ENCODE measurements around the gene SCN9A. TPM values are rescaled to one million over a fixed set of nuclear protein-coding genes. Genes with fewer than 3 reads are reported as not detected.
A peak's percentile ranks its signal among the peaks of the same experiment; 100 is the strongest.

SCN9A gene
- total and polyA plus RNA-seq, 9 of the 15 experiments (the other 6 are each of a cell fraction or from before 2014, with no cell fraction given): 1.4 to 22.8 (median 7.1) TPM

DNA sequence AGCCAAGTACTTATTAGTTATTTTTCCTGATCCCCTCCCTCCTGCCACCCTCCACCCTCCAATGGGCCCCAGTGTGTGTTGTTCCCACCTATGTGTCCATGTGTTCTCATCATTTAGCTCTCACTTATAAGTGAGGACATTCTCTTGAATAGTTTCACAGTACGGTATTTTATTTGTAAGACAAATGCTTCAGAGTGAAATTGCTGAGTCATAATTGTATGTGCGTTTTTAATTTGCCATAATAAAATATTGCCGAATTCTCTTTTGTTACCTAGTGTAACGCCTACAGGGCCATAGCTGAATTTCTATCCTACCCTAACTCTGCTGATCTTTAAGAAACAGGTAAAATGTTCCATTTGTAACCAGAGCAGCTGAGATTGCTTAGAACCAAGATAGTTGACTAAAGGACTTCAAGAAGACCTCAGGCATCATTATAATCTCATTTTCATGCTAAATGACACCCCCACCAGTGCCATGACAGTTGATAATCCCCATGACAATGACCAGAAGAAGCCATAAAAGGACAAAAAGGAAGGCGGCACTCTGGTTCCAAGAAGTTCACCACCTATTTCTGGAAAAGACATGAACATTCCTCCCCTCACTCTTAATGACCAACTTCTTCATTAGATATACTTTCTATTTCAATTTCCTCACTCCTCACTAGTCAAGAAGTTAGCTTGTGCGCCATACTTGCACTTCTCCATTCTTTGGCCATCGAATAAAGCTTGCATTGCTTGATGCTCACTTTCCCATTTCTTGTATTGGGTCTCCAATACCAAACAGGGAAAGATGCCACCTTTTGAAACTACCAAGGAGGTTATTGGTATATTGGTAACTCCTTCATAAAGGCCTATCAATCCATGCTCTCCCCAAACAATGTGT lies 18.4 kb downstream of the SCN9A start:
- H3K27ac ChIP-seq (ENCODE audit: extremely low read depth, low read depth, low read length): peak overlapping the region; percentile 85
- no peaks in the 10 kb centered on the region for H3K36me3 ChIP-seq (ENCODE audit: control insufficient read depth, insufficient read depth, low read length)
- H4K20me1 ChIP-seq (replicated peaks; ENCODE audit: control insufficient read depth, insufficient read depth, low read length): no peaks in the 10 kb centered on the region
- H3K9ac ChIP-seq (ENCODE audit: insufficient read depth in 1 of 2, low read depth in 2 of 2, low read length in 2 of 2): peak overlapping the region in 1 of 2 experiments; percentile 51; a peak in 1 of 4 replicates
- POLR2A ChIA-PET: interaction anchor here (0.7 to 2.6 kb wide), 7 partner anchors 10 to 42 kb away, joined by 3 to 12 read pairs (median 4); no protein-coding TSS in a partner anchor
- H3K79me2 ChIP-seq (ENCODE audit: control insufficient read depth, insufficient read depth, low read length): peaks cover 49% of the 10 kb centered on the region
- ATAC-seq: peak; percentile 59
- peak in 2 of 4 experiments; percentile 64 to 90 for DNase-seq (ENCODE audit: extremely low read depth in 1 of 4, low spot score in 3 of 4)
- intact Hi-C loops (cut with micrococcal nuclease) (loop anchor here (1.0 kb wide), 1 partner anchor 19 kb away; no protein-coding TSS in a partner anchor), in situ Hi-C loops (cut with MboI) (no loop called here)
- peak; percentile 83 for FAIRE-seq
- CTCF ChIA-PET (ENCODE audit: low intra/inter-chr PET ratio): interaction anchor here (0.6 kb wide), 1 partner anchor 413 kb away, joined by 3 read pairs; no protein-coding TSS in a partner anchor
- 21% methylated on average over 7 of the region's 7 CpGs for WGBS (ENCODE audit: insufficient coverage, low coverage, missing lambda C conversion rate)
- no peak overlapping the region for H3K4me3 ChIP-seq
- H3K9me3 ChIP-seq (replicated peaks; ENCODE audit: control insufficient read depth, insufficient read depth, low read depth, low read length): no peaks in the 10 kb centered on the region
- peak overlapping the region; percentile 83 for H2AFZ ChIP-seq (ENCODE audit: low read depth, low read length)
- H3K4me2 ChIP-seq (ENCODE audit: insufficient read depth, low read length): peak overlapping the region; percentile 76
- no peaks in the 10 kb centered on the region for H3K27me3 ChIP-seq (ENCODE audit: control insufficient read depth in 2 of 2, insufficient read depth in 2 of 2, low read length in 2 of 2)
- no peaks in the 10 kb centered on the region for H3K9me1 ChIP-seq (ENCODE audit: control insufficient read depth, insufficient read depth, low read length)
- no TSS peak for BruUV-seq (replicated peaks)
- H3K4me1 ChIP-seq (replicated peaks in 1 of 2; ENCODE audit: control insufficient read depth in 2 of 2, insufficient read depth in 2 of 2, low read length in 2 of 2): peaks cover 6 to 39% of the 10 kb centered on the region in 2 experiments
- peak; percentile 86 for TF ChIP-seq ZNF592 (IDR thresholded peaks at IDR 0.05)
- TF ChIP-seq LARP7 (IDR thresholded peaks at IDR 0.05): no peak
- peak; percentile 55 for TF ChIP-seq ELF2 (CRISPR knock-in tag; IDR thresholded peaks at IDR 0.05)
- TF ChIP-seq ZNF41 (CRISPR knock-in tag; conservative IDR thresholded peaks at IDR 0.05): 0 out of 2 replicates have a peak, but pooled peaks have one; percentile 29
- TF ChIP-seq STAG1 (CRISPR knock-in tag; IDR thresholded peaks at IDR 0.05; ENCODE audit: borderline replicate concordance): no peak
- no peak for TF ChIP-seq NR2C2 (CRISPR knock-in tag; IDR thresholded peaks at IDR 0.05)
- TF ChIP-seq NR2C2 (tag; IDR thresholded peaks at IDR 0.05): peak; percentile 71
- TF ChIP-seq BMI1 (IDR thresholded peaks at IDR 0.05; ENCODE audit: low read length): peak; percentile 90
- peak in 1 of 2 experiments; percentile 40; a peak in 1 of 4 replicates for TF ChIP-seq MAZ (CRISPR knock-in tag; conservative IDR thresholded peaks at IDR 0.05 in 1 of 2, IDR thresholded peaks at IDR 0.05 in 1 of 2)
- peak; percentile 82; the same call in 1 of the 2 replicates for TF ChIP-seq NFXL1 (CRISPR knock-in tag; IDR thresholded peaks at IDR 0.05)
- TF ChIP-seq, protein P1, sequence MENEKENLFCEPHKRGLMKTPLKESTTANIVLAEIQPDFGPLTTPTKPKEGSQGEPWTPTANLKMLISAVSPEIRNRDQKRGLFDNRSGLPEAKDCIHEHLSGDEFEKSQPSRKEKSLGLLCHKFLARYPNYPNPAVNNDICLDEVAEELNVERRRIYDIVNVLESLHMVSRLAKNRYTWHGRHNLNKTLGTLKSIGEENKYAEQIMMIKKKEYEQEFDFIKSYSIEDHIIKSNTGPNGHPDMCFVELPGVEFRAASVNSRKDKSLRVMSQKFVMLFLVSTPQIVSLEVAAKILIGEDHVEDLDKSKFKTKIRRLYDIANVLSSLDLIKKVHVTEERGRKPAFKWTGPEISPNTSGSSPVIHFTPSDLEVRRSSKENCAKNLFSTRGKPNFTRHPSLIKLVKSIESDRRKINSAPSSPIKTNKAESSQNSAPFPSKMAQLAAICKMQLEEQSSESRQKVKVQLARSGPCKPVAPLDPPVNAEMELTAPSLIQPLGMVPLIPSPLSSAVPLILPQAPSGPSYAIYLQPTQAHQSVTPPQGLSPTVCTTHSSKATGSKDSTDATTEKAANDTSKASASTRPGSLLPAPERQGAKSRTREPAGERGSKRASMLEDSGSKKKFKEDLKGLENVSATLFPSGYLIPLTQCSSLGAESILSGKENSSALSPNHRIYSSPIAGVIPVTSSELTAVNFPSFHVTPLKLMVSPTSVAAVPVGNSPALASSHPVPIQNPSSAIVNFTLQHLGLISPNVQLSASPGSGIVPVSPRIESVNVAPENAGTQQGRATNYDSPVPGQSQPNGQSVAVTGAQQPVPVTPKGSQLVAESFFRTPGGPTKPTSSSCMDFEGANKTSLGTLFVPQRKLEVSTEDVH (IDR thresholded peaks at IDR 0.05; ENCODE audit: low read depth, partially characterized antibody): peak; percentile 35
- no peak for TF ChIP-seq ASH1L (IDR thresholded peaks at IDR 0.05; ENCODE audit: borderline replicate concordance, low read depth, partially characterized antibody)
- TF ChIP-seq CEBPG (CRISPR knock-in tag; IDR thresholded peaks at IDR 0.05): no peak
- peak in 1 of 2 experiments; percentile 28; a peak in 1 of 4 replicates for TF ChIP-seq CEBPG (tag; conservative IDR thresholded peaks at IDR 0.05 in 1 of 2, IDR thresholded peaks at IDR 0.05 in 1 of 2)
